H54 (cell line): ENCODE measurements around the gene CDHR3.

Experiments used
- DNase-seq: peaks from one replicate; pipeline ENCODE4 v3.0.0; 2011; ENCODE audit warnings: low spot score, mixed read lengths; ENCODE audit not compliant: insufficient read length
- FAIRE-seq: peaks from 3 replicates; lab custom pipeline; 2011; peaks lifted over from hg19 to GRCh38; lab: Jason Lieb, UNC
- POLR2A ChIP-seq: IDR thresholded peaks from 2 replicates; pipeline ENCODE4 v1.6.1; 2011; ENCODE audit warnings: low read depth, mild to moderate bottlenecking, low read length

The CDHR3 gene

GRCh38 chr7:106036004-106036403, 72.9 kb downstream of the CDHR3 start:
- TF ChIP-seq POLR2A: no peak
- DNase-seq (no peak), FAIRE-seq (no peak)

GRCh38 chr7:106037489-106038176, 74.6 kb downstream of the CDHR3 start:
- FAIRE-seq: no peak
- no peak for DNase-seq
- no peak for TF ChIP-seq POLR2A

GRCh38 chr7:106038289-106038688, 75.2 kb downstream of the CDHR3 start:
- TF ChIP-seq POLR2A: no peak
- DNase-seq (no peak), FAIRE-seq (no peak)

- FAIRE-seq (no peak), DNase-seq (no peak)
- TF ChIP-seq POLR2A: no peak
These were observed 75.9 kb downstream of the CDHR3 start for GRCh38 chr7:106038916-106039315.

- DNase-seq (no peak), FAIRE-seq (no peak)
- TF ChIP-seq POLR2A: no peak
These were observed 76.5 kb downstream of the CDHR3 start for GRCh38 chr7:106039486-106040060.

- no peak for FAIRE-seq
- DNase-seq: peak; percentile 62
- TF ChIP-seq POLR2A: no peak
These were observed 78.2 kb downstream of the CDHR3 start for GRCh38 chr7:106041140-106041717.

GRCh38 chr7:106042196-106042611, 79.1 kb downstream of the CDHR3 start:
- DNase-seq (no peak), FAIRE-seq (no peak)
- TF ChIP-seq POLR2A: no peak

- DNase-seq: no peak
- no peak for FAIRE-seq
- TF ChIP-seq POLR2A: no peak
These were observed 82.1 kb downstream of the CDHR3 start for GRCh38 chr7:106045139-106045538.

- no peak for FAIRE-seq
- no peak for TF ChIP-seq POLR2A
- DNase-seq: no peak
These were observed 82.5 kb downstream of the CDHR3 start for GRCh38 chr7:106045586-106045985.

- DNase-seq: no peak
- FAIRE-seq: no peak
- TF ChIP-seq POLR2A: no peak
These were observed 84.1 kb downstream of the CDHR3 start for GRCh38 chr7:106047184-106047583.

GRCh38 chr7:106047818-106048705, 85.0 kb downstream of the CDHR3 start:
- DNase-seq: no peak
- FAIRE-seq: no peak
- TF ChIP-seq POLR2A: no peak

- FAIRE-seq (no peak), DNase-seq (no peak)
- TF ChIP-seq POLR2A: no peak
These were observed 85.6 kb downstream of the CDHR3 start for GRCh38 chr7:106048706-106049020.

- FAIRE-seq (no peak), DNase-seq (no peak)
- no peak for TF ChIP-seq POLR2A
These were observed 86.2 kb downstream of the CDHR3 start for GRCh38 chr7:106049139-106049752.
